ENCODE data around the gene EVL.

Gene EVL

DNA sequence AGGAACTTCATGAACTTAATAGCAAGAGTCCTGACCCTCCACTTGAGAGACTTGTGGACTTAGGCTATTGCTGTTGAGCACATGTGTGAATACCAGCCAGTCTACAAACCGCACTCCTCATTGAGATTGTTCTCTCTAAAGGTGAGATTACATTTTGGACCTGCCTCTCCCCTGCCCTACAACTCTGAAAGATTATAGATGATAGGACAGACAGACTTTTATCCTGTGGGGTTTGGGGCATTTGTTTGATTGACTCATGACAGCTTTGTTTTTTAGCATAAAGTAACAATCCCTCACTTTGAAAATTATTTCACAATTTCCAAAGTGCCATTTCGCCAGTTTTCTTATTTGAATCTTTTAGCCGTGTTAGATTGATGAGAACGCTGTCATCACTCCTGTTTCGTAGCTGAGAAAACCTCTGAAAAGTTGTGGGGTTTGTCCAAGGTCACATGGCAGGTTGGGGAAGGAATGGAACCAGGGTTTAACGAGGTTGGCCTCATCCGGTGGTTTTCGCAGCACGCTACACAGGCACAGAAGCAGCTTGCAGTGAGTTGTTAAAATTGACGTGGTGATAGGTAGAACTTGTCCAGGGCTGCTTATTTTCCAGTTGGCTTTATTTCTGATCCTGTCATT is 836 bp downstream of the EVL start:
- DNase-seq (ENCODE audit: low read depth in 2 of 2) = peak in 1 of 2 donors; percentile 70

DNA sequence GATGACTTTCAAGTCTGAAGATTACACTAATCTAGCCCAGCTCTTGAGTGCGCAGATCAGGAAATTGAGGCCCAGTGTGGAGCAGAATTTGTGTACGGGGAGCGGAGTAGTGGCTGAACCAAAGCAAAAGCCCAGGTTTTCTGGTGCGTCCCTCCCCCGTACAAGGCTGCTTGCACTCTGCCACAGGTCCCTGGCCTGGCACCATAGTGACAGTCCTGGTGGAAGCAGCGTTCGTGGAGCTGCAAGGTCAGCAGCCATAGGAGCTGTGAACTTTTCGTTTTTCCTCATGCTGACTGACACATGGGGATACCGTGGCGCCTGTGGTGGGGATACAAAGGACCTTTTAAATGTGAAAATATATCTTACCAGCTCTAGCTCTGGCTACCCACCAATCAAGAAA is 1.7 kb downstream of the EVL start:
- DNase-seq (ENCODE audit: low read depth in 2 of 2) = no peak

DNA sequence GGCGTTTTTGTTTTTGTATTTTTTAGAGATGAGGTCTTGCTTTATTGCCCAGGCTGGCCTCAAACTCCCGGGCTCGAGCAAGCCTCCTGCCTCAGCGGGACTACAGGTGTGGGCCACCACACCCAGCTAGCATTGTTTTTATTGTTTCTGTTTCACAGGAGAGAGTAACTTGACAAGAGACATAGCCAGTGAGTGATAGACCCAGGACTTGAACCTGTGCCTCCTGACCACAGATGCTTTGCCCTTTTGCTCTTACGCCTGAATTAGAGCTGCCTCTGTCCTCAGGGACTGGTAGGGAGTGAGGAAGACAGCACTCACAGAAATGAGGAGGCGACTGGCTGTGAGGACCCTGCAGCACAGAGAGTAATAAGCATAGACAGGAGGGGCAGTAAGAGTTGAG is 2.3 kb downstream of the EVL start:
- no peak for DNase-seq (ENCODE audit: low read depth in 2 of 2)

DNA sequence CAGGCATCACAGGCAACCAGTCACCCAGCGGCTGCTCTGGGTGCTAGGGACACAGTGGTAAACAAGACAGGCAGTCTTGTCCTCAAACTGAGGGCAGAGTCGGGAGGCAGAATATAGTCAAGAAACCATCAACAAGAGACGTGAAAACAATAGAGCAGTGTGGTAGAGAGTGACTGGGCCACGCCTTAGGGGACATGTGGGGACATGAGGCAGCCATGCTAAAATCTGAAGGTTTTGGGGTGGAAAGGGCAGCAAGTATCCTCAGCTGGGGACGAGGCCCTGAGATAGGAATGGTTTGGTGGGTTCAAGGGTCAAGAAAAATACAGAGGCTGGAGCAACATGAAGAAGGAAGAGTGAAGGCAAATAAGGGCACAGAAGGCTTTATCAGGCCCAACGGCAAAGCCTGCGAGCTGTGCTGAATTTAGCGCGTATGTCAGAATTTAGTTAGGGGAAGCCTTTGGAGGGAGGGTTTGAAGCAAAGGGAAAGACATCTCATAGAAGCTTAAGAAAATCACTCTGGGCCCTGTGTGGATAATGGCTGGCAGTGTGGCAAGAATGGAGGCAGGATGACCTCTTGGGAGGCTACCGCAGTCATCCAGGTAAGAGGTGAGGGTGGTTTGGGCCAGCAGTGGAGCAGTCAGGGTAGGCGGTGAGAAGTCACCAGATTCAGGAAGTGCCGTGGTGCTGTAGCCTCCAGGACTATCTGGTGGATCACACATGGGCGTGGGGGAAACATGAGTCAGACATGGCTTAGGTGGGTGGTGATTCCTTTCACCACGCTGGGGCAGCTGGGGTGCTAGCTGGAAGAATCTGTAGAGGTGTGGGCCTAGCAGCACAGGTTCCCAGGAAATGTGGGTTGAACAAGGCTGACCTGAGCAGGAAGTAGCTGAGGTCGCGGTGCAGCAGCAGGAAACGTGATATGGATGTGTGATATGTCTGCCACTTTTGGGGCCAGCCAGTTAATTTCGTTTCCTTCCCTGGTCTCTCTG is 3.0 kb downstream of the EVL start:
- peak; percentile 69 to 82 for DNase-seq (ENCODE audit: low read depth in 2 of 2)

DNA sequence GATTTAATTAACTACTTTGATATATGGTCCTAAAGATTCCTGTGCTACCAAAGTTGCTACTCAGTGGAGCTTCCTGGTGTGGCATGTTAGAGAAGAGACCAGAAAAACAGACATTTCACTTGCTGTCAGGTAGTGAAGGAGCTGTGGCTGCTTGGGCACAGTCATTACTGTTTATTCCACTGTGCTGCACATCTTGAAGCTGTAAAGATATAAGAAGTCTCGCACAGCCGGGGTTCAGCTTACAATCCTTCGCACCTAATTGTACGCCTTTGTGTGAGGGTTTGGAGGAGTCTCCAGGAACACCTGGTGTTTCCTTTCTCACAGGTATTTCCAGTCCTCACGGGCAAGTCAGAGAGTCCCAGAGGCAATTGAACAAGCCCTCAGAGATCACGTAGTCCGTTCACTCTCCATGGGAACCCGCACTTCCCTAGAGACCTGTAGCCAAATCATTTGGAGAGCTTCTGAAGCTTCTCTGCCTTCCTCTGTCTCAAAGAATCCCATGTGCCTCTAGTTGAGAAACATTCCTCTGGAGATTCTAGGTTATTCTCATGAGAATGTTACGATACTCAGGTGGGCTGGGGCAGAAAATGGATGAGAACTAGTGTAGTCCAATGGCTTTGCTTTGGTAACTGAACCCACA is 4.1 kb downstream of the EVL start:
- no peak for DNase-seq (ENCODE audit: low read depth in 2 of 2)

DNA sequence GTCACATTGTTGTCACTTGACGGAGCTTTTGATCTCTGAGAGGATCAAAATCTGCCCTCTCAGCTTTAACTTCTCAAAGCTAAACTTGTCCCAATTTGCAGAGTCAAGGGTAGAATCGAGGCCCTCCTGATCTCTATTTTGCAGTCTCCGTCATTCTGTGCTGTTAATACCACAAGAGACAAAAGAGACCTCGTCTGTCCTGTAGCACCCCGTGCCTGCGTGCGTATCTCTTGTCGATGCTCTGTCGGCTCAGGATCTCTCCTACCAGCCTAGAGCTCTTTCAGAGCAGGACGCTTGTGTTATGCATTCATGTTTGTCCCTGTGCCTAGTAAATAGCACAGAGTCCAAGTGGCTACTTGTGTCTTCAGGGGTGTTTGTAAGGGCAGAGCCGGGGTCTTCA is 5.1 kb downstream of the EVL start:
- no peak for DNase-seq (ENCODE audit: low read depth in 2 of 2)

DNA sequence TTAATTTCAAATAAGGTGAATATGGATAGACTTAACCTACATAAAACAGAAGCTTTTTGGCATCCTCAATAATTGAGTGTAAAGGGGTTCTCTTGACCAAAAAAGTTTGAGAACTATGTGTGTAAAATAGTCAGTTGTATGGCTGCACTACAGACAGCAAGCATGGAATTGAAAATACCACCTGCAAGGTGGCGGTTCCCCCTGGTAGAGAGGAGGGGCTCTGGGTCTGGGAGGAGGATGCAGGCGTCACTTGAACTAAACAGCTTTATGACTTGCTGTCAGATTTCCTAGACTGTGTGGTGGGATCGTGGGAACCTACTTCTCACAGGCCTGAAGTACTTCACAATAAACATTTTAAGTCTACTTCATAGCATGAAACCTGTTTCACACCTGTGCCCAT is 6.3 kb downstream of the EVL start:
- DNase-seq (ENCODE audit: low read depth in 2 of 2) = no peak

DNA sequence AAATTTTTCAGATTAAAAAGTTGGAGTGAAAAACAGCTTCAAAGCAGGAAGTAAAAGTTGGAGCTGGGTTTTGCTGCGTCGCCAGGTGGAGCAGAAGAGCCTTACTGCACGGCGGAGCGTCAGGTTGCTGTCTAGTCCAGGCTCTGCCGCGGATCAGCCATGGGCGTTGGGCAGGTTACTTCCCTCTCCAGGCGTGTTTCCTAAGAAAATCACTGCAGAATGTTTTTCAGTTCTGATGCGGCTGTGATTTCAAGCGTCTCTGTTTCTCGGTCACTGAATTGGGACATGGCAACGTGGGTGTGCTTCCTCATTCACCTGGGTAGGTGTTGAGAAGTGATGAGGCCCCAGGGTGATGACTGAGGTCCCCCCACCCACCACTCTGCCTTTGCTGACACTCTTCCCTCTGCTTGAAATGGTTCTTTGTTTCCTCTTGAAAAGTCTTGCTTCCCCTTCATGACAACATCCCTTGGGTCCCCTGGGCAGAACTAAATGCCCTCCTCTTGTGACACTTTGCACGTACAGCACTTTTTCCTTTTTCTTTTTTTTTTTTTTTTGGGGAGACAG is 7.6 kb downstream of the EVL start:
- DNase-seq (ENCODE audit: low read depth in 2 of 2) = no peak

DNA sequence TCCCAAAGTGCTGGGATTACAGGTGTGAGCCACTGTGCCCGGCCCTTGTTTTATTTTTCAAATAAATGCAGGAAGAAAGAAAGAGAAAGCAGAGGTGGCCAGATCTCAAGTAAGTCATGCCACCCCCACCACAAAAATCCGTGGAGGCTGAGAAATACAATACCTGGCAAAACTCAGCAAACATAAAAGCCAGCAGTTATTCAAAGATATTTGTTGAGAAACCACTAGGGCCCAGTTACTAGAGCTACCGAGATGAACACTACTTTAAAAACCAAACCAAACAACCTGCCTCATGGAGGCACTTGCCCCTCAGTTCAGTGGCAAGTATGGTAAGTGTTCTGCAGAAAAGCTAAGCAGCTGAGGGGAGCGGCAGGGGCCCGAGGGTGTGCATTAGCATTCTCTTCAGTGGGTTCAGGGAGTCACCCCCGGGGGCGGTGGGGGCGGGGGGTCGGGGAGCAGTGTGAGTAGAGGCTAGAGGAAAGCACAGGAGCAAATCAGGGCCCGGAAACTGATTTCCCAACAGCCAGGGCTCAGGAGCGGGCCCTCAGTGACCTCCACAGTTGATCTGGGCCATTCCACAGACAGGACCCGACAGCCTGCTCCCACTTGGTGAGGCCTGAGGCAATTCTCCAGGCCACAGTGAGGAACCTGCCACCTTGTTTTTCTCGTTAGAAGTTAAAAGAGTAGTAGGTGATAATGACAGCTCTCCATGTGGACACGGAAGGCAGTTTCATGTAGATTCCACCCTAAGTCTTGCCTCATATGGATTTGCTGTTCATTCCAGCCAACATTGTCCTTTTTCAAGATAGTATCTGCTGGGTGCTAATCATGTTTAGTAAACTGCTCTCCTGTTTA is 8.6 kb downstream of the EVL start:
- DNase-seq (ENCODE audit: low read depth in 2 of 2) = no peak

DNA sequence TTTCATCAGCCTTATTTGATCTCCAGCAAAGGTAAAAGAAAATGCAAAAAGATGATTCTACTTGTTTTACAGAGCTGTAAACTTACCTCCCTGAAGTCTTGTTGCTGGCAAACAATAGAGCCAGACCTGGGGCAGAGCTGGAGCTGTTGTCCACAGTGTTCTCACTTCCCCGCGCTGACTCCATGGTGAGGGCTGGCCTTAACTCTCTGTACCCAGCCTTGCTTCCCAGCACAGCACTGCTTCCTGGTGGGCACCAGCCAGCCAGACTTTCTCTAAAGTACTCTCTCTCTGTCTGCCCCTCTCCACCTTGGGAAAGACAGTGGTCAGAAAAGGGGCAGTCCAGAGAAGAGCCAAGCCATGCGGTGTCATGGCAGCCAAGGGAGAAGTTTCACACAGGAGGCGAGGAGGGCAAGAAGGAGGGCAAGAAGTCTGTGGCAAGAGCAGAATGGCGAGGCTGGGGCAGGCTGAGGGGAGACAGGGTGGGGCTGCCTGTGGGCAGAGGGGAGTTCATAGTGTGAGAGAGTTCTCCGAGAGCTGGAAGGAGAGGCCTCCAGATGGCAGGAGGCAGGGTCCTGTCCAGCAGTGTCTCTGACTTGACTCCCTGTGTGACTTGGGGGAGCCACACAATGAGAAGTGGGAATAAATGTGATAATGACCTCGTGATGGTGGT is 9.3 kb downstream of the EVL start:
- DNase-seq (ENCODE audit: low read depth in 2 of 2) = no peak

DNA sequence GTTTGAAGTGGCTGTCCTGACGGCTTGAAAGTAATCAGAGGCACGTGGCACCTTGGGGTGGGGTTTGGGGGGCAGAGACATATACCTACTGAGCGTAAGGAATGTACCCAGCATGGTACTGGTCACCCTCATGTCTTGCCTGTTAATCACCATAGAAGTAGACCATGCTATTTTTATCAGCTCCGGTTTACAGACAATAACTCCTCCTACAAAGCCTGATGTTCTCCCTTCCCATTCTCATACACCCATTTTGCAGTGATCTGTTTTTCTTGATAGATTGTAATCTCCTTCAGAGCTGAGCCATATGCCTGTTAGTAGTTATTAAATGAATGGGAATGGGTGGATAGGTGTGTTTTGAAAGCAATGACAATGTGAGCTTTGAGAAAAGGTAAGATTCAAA is 10.5 kb downstream of the EVL start:
- no peak for DNase-seq (ENCODE audit: low read depth in 2 of 2)

DNA sequence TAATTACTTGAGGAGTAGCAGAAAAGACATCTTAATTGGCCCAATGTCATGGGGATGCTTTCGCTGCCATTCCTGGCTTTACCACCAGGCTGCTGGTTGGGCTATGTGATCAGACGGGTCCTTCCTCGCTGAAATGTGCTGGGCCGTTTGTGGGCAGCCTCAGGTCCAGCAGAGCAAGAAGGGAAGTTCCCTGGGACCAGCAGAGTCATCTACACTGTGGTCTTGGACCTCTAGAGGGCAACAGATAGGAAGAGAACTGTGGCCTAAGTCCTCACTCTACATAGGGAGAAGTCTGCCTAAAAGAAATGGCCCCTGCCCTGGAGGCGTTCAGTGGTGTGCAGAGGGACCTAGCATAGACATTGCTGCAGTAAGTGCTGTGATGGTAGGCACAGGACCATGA is 10.9 kb downstream of the EVL start:
- DNase-seq (ENCODE audit: low read depth in 2 of 2) = no peak

DNA sequence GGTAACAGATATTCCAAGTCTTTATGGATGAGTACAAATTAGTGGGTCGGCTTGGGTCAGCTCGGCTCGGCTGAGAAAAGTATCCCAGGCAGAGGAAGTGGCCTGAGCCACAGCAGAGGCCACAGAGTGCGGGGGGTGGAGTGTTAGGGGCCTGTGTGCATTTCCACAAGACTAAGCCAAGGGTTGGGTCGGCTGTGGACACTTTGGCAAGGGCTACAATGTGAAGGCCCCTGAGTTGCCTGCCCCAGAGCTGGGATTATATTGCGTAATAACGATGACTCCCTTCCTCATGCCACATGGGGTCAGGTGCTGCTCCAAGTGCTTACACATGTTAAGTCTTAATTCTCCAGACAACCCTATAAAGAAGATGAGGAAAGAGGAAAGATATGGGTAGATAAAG is 11.4 kb downstream of the EVL start:
- DNase-seq (ENCODE audit: low read depth in 2 of 2) = no peak

DNA sequence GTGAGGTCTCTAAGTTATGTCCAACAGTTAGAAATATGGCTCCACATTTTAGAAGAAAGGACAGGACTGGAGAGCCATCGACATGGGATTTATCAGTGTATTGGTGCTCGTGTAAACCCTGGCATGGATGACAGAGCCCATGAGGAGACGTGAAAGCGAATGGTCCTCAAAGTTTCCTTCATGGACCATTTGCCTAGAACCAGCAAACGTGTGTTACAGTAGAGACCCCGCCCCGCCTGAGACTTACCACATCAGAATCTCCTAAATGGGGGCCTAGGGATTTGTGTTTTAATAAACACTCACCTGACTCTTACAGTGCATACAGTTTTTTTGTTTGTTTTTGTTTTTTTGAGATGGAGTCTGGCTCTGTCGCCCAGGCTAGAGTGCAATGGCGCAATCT is 12.2 kb downstream of the EVL start:
- DNase-seq (ENCODE audit: low read depth in 2 of 2) = no peak

DNA sequence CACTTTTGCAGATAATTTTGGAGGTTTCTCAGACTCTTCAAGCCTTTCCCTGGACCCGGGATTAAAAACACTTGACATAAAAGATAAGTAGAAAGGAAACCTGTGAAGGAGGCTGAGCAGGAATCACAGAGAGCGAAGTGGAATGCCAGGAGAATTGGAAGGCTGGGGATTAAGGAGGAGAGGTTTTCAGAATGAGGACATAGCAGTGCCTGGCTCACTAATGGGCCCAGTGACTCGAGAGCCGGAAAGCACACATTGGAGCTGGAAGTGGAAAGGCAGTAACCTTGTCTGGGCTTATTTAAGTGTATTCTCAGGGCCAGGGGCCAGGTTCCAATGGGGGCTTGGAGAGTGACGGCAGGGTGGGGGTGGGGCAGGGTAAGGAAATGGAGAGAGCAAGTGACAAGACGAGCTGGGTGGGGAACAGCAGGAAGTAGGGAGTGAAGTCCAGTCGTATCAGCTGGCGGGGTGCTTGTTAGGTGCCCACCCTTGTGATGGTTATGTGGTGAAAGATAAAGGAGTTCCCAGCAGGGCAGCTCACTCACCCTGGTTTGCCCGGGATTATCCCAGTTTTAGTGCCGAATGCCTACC is 13.1 kb downstream of the EVL start:
- no peak for DNase-seq (ENCODE audit: low read depth in 2 of 2)

DNA sequence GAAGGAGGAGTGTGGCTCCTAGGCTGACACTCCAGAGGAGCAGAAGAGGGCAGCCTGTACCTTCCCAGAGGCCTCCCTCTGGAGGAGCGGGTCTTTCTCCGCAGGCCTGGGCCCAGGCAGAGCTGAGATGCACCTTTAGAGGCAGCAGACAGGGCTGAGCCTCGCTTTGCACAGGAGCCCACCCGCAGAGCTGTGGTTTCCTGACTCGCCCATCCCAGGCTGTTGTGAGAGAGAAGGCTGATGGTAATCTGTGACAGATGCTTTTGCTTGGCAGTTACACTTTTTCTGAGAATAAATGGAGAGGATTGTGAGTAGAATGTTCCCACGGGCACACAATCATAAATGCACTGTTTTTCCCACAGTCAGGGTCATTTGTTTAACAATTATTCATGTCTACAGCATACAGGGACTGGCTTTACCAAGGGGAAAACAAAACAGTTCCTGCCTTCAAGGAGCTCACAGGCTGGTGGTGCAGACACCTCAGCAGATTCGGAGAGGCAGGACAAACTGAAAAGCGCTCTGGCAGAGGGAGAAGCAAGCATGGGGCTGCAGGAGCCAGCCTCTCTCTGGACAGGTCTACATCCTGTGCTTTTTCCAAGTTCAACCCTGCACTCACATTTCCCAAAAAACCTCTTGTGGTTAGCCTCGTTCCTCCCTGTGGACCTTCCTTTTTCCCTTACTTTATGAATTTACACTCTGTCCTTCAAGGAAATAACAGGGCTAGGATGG is 13.9 kb downstream of the EVL start:
- peak; percentile 60 to 63 for DNase-seq (ENCODE audit: low read depth in 2 of 2)

DNA sequence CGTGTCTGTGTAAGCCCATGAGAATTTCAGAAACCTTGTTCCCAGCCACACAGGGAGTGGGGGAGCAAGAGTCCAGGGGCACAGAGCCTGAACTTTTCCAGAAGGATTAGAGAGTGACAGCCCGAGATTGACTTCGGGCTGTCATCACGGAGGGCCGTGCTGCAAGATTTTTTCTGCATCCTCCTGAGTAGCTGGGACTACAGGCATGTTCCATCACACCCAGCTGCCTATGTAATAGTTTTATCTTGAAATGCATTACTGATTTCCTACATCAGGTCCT is 14.4 kb downstream of the EVL start:
- DNase-seq (ENCODE audit: low read depth in 2 of 2) = no peak

DNA sequence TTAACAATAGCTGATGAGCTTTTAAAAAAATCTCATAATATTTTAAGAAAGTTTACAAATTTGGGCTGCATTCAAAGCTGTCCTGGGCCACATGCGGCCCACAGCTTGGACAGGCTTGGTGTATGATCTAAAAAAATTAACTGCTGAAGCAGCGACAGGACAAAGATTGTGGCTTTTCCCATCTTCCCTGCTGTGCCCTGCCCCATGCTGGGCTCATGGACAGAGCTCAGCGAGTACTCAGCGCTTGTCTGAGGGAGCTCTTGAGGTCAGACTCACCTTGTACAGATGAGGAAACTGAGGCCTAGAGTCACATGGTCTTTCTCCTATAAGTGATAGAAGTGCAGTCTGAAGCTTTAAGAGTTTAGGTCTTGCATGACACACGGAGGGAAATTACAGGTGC is 15.0 kb downstream of the EVL start:
- DNase-seq (ENCODE audit: low read depth in 2 of 2) = no peak

DNA sequence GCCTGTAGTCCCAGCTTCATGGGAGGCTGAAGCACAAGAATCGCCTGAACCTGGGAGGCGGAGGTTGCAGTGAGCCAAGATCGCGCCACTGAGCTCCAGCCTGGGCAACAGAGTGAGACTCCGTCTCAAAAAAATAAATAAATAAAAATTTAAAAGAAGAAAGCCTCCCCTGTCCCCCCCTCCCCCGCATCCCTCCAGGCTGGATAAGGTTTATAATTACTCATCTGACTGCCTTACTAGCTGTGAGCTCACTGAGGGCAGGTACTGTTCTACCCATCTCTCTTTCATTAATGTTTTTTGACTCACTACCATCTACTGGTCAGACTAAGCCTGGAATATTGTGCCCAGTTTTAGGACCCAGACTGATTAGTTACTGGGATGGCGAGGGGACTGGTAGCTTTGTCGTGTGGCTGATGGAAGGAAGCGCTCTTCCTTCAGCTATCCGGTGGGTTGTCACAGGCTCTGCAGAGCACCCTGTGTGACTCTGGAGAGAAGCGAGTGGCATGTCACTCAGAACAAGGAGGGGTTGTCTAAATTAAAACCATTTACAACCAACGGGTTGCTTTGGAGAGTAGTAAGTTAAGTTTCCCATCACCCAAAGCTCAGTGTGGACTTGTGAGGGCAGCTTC is 16.9 kb downstream of the EVL start:
- DNase-seq (ENCODE audit: low read depth in 2 of 2) = no peak

DNA sequence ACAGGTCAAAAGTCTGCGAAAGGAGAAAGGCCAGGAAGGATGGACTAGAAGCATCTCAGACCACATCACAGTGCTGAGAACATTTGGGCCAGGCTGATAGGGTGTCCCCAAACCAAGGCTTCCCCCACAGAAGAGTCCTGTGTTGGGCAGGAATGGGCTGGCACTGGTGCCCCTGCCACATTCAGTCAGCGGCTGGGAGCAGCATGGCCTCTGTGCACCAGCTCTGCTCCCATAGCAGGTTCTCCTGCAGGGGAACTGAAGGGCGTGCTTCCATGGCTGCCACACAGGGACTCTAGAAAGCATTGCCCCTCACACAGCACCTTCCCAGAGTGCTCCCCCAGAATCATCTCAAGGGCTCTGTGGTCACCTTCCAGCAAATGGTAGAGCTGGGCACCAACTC is 17.5 kb downstream of the EVL start:
- no peak for DNase-seq (ENCODE audit: low read depth in 2 of 2)
